GM23338 (cell line): ENCODE measurements around the gene RAB31. TPM values are rescaled to one million over a fixed set of nuclear protein-coding genes. Genes with fewer than 3 reads are reported as not detected.

Source experiments
- ATAC-seq: fragments of 200-7000 bp; cut with Tn5 transposase; 3 replicates; pipeline ENCODE4 v1.9.1; 2020
- DNase-seq: peaks from one replicate; pipeline ENCODE4 v3.0.0-alpha.2; 2015; ENCODE audit warnings: low spot score
- H2AFZ ChIP-seq: fragments of 200-600 bp; sonication (generic); 2 replicates; pipeline ENCODE4 v1.8.0; 2016; ENCODE audit warnings: antibody characterized with exemption, mild to moderate bottlenecking, moderate library complexity
- H3F3A ChIP-seq: fragments of 200-600 bp; sonication (generic); replicated peaks from 2 replicates; pipeline ENCODE4 v1.8.0; 2017; ENCODE audit warnings: antibody characterized with exemption, mixed run types, low read depth
- H3K27ac ChIP-seq: fragments of 200-600 bp; sonication (generic); 2 replicates; pipeline ENCODE4 v1.6.1; 2016; ENCODE audit warnings: low read depth
- H3K27me3 ChIP-seq: fragments of 200-600 bp; sonication (generic); 2 replicates; pipeline ENCODE4 v1.8.0; 2016; ENCODE audit warnings: mild to moderate bottlenecking, mixed run types, moderate library complexity; ENCODE audit not compliant: insufficient read depth
- H3K36me3 ChIP-seq: fragments of 200-600 bp; sonication (generic); 2 replicates; pipeline ENCODE4 v1.8.0; 2016; ENCODE audit warnings: mild to moderate bottlenecking; ENCODE audit not compliant: insufficient read depth
- H3K4me1 ChIP-seq: fragments of 200-600 bp; sonication (generic); 2 replicates; pipeline ENCODE4 v1.8.0; 2016; ENCODE audit warnings: mild to moderate bottlenecking, moderate library complexity; ENCODE audit not compliant: insufficient read depth
- H3K4me2 ChIP-seq: fragments of 200-600 bp; sonication (generic); 2 replicates; pipeline ENCODE4 v1.7.1; 2017; ENCODE audit warnings: mixed run types
- H3K4me3 ChIP-seq: fragments of 200-600 bp; sonication (generic); 2 replicates; pipeline ENCODE4 v1.6.1; 2016; ENCODE audit warnings: mixed run types
- H3K79me2 ChIP-seq: fragments of 200-600 bp; sonication (generic); replicated peaks from 2 replicates; pipeline ENCODE4 v1.8.0; 2017; ENCODE audit warnings: mild to moderate bottlenecking; ENCODE audit not compliant: insufficient read depth
- H3K9me2 ChIP-seq: fragments of 200-600 bp; sonication (generic); 2 replicates; pipeline ENCODE4 v1.8.0; 2017; ENCODE audit not compliant: insufficient read depth
- H4K20me1 ChIP-seq: fragments of 200-600 bp; sonication (generic); replicated peaks from 2 replicates; pipeline ENCODE4 v1.8.0; 2017; ENCODE audit warnings: mild to moderate bottlenecking; ENCODE audit not compliant: insufficient read depth
- H3K27ac Mint-ChIP-seq: 2 replicates; pipeline ENCODE4 v1.8.0; 2020; ENCODE audit warnings: inconsistent platforms, mild to moderate bottlenecking, moderate library complexity, mixed read lengths
- H3K27me3 Mint-ChIP-seq: 3 replicates; pipeline ENCODE4 v1.8.0; 2022; ENCODE audit warnings: low read depth, mild to moderate bottlenecking, moderate library complexity, mixed read lengths, inconsistent platforms; ENCODE audit not compliant: insufficient read depth, poor library complexity
- H3K36me3 Mint-ChIP-seq: 3 replicates; pipeline ENCODE4 v1.8.0; 2021; ENCODE audit warnings: low read depth, mild to moderate bottlenecking, inconsistent platforms, moderate library complexity, mixed read lengths
- H3K4me1 Mint-ChIP-seq: 3 replicates; pipeline ENCODE4 v1.8.0; 2020; ENCODE audit warnings: mild to moderate bottlenecking, inconsistent platforms, mixed read lengths
- H3K4me3 Mint-ChIP-seq: 3 replicates; pipeline ENCODE4 v1.8.0; 2021; ENCODE audit warnings: moderate library complexity, mild to moderate bottlenecking, inconsistent platforms, mixed read lengths
- H3K9me3 Mint-ChIP-seq: 3 replicates; pipeline ENCODE4 v1.8.0; 2020; ENCODE audit warnings: moderate library complexity, mild to moderate bottlenecking, inconsistent platforms, mixed read lengths
- CREB1 ChIP-seq: fragments of 250-450 bp; sonication (Bioruptor Pico); IDR thresholded peaks from 2 replicates; pipeline ENCODE4 v1.5.0; 2020; ENCODE audit warnings: low read depth, mild to moderate bottlenecking, moderate library complexity
- EZH2 ChIP-seq: fragments of 200-600 bp; sonication (generic); IDR thresholded peaks from one replicate; pipeline ENCODE4 v1.8.0; 2017; ENCODE audit warnings: antibody characterized with exemption, mild to moderate bottlenecking, low read depth; ENCODE audit not compliant: unreplicated experiment
- EZH2phosphoT487 ChIP-seq: fragments of 200-600 bp; sonication (generic); IDR thresholded peaks from one replicate; pipeline ENCODE4 v1.8.1; 2018; ENCODE audit warnings: antibody characterized with exemption; ENCODE audit not compliant: unreplicated experiment
- JUNB ChIP-seq: IDR thresholded peaks from one replicate; pipeline ENCODE4 v1.6.1; 2016; ENCODE audit warnings: antibody characterized with exemption; ENCODE audit not compliant: unreplicated experiment
- NANOG ChIP-seq: IDR thresholded peaks from 2 replicates; pipeline ENCODE4 v1.6.1; 2016; ENCODE audit warnings: antibody characterized with exemption, borderline replicate concordance
- POLR2AphosphoS5 ChIP-seq: IDR thresholded peaks from 2 replicates; pipeline ENCODE4 v1.6.1; 2016; ENCODE audit warnings: antibody characterized with exemption, low read depth
- STAT1 ChIP-seq: IDR thresholded peaks from one replicate; pipeline ENCODE4 v1.6.1; 2016; ENCODE audit warnings: antibody characterized with exemption; ENCODE audit not compliant: unreplicated experiment
- ZNF114 ChIP-seq: fragments of 250-450 bp; sonication (Bioruptor Pico); IDR thresholded peaks from 2 replicates; pipeline ENCODE4 v1.5.0; 2020; ENCODE audit warnings: mild to moderate bottlenecking, moderate library complexity
- ZNF331 ChIP-seq: fragments of 250-450 bp; sonication (Bioruptor Pico); IDR thresholded peaks from 2 replicates; pipeline ENCODE4 v1.5.0; 2020; ENCODE audit warnings: low read depth, mild to moderate bottlenecking, moderate library complexity
- polyA plus RNA-seq: library from polyadenylated mRNA; unstranded; fragments of >200 nt; fragmentation: Nextera tagmentation; extraction: Ambion mirVana; gene quantifications from 2 replicates; pipeline ENCODE4 v1.2.1, GENCODE V29; 2016
- total RNA-seq: library from RNA; depleted of rRNA; stranded (reverse); fragments of >200 nt; shearing (Covaris generic); gene quantifications from 2 replicates; pipeline ENCODE4 v1.2.3, GENCODE V29; 2014
- TF ChIP-seq, protein P1 (sequence below): IDR thresholded peaks from one replicate; pipeline ENCODE4 v1.6.1; 2018; ENCODE audit warnings: antibody characterized with exemption; ENCODE audit not compliant: unreplicated experiment
- TF ChIP-seq, protein P2 (sequence below): IDR thresholded peaks from 2 replicates; pipeline ENCODE4 v1.6.1; 2016; ENCODE audit warnings: antibody characterized with exemption
- TF ChIP-seq, protein P3 (sequence below): fragments of 250-450 bp; sonication (Bioruptor Pico); IDR thresholded peaks from 2 replicates; pipeline ENCODE4 v1.5.0; 2020; ENCODE audit warnings: mild to moderate bottlenecking, moderate library complexity
- TF ChIP-seq, protein P4 (sequence below), 2 experiments: fragments of 200-600 bp in 1 of 2; sonication (generic) in 1 of 2; conservative IDR thresholded peaks; 2 replicates each; pipeline versions ENCODE4 v1.5.1 to v1.6.1; 2016 to 2017; ENCODE audit warnings: antibody characterized with exemption in 2 of 2, low read depth in 2 of 2, mild to moderate bottlenecking in 2 of 2, moderate library complexity in 1 of 2

The RAB31 gene
- total and polyA plus RNA-seq, 2 experiments from 2014 or later = 33.8 to 46.1 TPM

DNA sequence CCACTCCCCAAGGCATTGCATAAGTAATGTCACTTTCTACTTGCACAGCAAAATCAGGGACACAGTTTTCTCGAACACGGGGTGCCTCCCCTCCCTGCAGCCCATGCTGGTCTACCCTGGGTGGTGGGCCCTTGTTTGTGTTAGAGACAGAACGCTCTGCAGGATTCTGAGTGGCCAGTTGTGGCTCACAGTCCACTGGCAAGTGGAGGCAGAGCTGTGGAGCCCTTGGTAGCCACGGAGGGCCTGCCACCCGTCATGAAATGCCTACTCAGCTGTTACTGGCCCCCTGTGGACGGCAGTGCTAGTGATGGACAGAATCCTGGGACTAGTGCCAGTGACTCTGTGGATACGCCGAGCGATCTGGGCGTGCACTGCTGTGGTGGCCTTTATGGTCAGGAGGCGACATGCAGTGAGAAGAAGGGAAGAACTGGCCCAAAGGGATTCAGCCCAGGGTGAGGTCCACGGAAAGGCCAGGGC lies 123.7 kb downstream of the RAB31 start:
- no peak for ATAC-seq
- no peak overlapping the region for H3K27ac Mint-ChIP-seq
- Histone ChIP-seq H3K27me3 (no peaks in the 10 kb centered on the region), H3K4me1 (peaks cover 23% of the 10 kb centered on the region), H3K9me2 (peaks cover 4% of the 10 kb centered on the region), H2AFZ (no peak overlapping the region), H3F3A (no peaks in the 10 kb centered on the region), H3K79me2 (no peaks in the 10 kb centered on the region), H3K4me3 (no peak overlapping the region), H3K27ac (no peak overlapping the region), H4K20me1 (no peaks in the 10 kb centered on the region), H3K36me3 (no peaks in the 10 kb centered on the region), H3K4me2 (no peak overlapping the region)
- H3K9me3 Mint-ChIP-seq = no peaks in the 10 kb centered on the region; the same call in 2 of the 3 replicates
- peaks cover 6% of the 10 kb centered on the region for H3K27me3 Mint-ChIP-seq
- TF ChIP-seq NANOG (no peak), ZNF114 (CRISPR knock-in tag) (no peak), EZH2 (no peak), STAT1 (no peak), EZH2phosphoT487 (no peak), CREB1 (no peak), ZNF331 (CRISPR knock-in tag) (no peak), JUNB (no peak), POLR2AphosphoS5 (no peak)
- TF ChIP-seq, protein P1, sequence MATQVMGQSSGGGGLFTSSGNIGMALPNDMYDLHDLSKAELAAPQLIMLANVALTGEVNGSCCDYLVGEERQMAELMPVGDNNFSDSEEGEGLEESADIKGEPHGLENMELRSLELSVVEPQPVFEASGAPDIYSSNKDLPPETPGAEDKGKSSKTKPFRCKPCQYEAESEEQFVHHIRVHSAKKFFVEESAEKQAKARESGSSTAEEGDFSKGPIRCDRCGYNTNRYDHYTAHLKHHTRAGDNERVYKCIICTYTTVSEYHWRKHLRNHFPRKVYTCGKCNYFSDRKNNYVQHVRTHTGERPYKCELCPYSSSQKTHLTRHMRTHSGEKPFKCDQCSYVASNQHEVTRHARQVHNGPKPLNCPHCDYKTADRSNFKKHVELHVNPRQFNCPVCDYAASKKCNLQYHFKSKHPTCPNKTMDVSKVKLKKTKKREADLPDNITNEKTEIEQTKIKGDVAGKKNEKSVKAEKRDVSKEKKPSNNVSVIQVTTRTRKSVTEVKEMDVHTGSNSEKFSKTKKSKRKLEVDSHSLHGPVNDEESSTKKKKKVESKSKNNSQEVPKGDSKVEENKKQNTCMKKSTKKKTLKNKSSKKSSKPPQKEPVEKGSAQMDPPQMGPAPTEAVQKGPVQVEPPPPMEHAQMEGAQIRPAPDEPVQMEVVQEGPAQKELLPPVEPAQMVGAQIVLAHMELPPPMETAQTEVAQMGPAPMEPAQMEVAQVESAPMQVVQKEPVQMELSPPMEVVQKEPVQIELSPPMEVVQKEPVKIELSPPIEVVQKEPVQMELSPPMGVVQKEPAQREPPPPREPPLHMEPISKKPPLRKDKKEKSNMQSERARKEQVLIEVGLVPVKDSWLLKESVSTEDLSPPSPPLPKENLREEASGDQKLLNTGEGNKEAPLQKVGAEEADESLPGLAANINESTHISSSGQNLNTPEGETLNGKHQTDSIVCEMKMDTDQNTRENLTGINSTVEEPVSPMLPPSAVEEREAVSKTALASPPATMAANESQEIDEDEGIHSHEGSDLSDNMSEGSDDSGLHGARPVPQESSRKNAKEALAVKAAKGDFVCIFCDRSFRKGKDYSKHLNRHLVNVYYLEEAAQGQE = no peak
- TF ChIP-seq, protein P2, sequence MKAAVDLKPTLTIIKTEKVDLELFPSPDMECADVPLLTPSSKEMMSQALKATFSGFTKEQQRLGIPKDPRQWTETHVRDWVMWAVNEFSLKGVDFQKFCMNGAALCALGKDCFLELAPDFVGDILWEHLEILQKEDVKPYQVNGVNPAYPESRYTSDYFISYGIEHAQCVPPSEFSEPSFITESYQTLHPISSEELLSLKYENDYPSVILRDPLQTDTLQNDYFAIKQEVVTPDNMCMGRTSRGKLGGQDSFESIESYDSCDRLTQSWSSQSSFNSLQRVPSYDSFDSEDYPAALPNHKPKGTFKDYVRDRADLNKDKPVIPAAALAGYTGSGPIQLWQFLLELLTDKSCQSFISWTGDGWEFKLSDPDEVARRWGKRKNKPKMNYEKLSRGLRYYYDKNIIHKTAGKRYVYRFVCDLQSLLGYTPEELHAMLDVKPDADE = no peak
- TF ChIP-seq, protein P3, sequence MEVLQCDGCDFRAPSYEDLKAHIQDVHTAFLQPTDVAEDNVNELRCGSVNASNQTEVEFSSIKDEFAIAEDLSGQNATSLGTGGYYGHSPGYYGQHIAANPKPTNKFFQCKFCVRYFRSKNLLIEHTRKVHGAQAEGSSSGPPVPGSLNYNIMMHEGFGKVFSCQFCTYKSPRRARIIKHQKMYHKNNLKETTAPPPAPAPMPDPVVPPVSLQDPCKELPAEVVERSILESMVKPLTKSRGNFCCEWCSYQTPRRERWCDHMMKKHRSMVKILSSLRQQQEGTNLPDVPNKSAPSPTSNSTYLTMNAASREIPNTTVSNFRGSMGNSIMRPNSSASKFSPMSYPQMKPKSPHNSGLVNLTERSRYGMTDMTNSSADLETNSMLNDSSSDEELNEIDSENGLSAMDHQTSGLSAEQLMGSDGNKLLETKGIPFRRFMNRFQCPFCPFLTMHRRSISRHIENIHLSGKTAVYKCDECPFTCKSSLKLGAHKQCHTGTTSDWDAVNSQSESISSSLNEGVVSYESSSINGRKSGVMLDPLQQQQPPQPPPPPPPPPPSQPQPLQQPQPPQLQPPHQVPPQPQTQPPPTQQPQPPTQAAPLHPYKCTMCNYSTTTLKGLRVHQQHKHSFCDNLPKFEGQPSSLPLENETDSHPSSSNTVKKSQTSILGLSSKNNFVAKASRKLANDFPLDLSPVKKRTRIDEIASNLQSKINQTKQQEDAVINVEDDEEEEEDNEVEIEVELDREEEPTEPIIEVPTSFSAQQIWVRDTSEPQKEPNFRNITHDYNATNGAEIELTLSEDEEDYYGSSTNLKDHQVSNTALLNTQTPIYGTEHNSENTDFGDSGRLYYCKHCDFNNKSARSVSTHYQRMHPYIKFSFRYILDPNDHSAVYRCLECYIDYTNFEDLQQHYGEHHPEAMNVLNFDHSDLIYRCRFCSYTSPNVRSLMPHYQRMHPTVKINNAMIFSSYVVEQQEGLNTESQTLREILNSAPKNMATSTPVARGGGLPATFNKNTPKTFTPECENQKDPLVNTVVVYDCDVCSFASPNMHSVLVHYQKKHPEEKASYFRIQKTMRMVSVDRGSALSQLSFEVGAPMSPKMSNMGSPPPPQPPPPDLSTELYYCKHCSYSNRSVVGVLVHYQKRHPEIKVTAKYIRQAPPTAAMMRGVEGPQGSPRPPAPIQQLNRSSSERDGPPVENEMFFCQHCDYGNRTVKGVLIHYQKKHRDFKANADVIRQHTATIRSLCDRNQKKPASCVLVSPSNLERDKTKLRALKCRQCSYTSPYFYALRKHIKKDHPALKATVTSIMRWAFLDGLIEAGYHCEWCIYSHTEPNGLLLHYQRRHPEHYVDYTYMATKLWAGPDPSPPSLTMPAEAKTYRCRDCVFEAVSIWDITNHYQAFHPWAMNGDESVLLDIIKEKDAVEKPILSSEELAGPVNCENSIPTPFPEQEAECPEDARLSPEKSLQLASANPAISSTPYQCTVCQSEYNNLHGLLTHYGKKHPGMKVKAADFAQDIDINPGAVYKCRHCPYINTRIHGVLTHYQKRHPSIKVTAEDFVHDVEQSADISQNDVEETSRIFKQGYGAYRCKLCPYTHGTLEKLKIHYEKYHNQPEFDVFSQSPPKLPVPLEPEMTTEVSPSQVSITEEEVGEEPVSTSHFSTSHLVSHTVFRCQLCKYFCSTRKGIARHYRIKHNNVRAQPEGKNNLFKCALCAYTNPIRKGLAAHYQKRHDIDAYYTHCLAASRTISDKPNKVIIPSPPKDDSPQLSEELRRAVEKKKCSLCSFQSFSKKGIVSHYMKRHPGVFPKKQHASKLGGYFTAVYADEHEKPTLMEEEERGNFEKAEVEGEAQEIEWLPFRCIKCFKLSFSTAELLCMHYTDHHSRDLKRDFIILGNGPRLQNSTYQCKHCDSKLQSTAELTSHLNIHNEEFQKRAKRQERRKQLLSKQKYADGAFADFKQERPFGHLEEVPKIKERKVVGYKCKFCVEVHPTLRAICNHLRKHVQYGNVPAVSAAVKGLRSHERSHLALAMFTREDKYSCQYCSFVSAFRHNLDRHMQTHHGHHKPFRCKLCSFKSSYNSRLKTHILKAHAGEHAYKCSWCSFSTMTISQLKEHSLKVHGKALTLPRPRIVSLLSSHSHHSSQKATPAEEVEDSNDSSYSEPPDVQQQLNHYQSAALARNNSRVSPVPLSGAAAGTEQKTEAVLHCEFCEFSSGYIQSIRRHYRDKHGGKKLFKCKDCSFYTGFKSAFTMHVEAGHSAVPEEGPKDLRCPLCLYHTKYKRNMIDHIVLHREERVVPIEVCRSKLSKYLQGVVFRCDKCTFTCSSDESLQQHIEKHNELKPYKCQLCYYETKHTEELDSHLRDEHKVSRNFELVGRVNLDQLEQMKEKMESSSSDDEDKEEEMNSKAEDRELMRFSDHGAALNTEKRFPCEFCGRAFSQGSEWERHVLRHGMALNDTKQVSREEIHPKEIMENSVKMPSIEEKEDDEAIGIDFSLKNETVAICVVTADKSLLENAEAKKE (CRISPR knock-in tag) = no peak
- TF ChIP-seq, protein P4, sequence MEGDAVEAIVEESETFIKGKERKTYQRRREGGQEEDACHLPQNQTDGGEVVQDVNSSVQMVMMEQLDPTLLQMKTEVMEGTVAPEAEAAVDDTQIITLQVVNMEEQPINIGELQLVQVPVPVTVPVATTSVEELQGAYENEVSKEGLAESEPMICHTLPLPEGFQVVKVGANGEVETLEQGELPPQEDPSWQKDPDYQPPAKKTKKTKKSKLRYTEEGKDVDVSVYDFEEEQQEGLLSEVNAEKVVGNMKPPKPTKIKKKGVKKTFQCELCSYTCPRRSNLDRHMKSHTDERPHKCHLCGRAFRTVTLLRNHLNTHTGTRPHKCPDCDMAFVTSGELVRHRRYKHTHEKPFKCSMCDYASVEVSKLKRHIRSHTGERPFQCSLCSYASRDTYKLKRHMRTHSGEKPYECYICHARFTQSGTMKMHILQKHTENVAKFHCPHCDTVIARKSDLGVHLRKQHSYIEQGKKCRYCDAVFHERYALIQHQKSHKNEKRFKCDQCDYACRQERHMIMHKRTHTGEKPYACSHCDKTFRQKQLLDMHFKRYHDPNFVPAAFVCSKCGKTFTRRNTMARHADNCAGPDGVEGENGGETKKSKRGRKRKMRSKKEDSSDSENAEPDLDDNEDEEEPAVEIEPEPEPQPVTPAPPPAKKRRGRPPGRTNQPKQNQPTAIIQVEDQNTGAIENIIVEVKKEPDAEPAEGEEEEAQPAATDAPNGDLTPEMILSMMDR (conservative IDR thresholded peaks at IDR 0.05; ENCODE audit: low read depth in 2 of 2) = no peak
- H3K36me3 Mint-ChIP-seq = no peaks in the 10 kb centered on the region; the same call in 2 of the 3 replicates
- peaks cover 29% of the 10 kb centered on the region for H3K4me1 Mint-ChIP-seq
- H3K4me3 Mint-ChIP-seq = no peak overlapping the region
- DNase-seq = no peak
